CD1c-positive myeloid dendritic cell (primary cell): Measurements from ENCODE around the gene FNIP2.
A peak's percentile ranks its signal among the peaks of the same experiment; 100 is the strongest.
"Not testable (repeated sequence)": the region's sequence is repeated elsewhere in the genome, so short reads cannot be mapped to it uniquely, and the experiment has no call there.

Experiments used
- DNase-seq: peaks from one replicate; pipeline ENCODE4 v3.0.0-alpha.2; 2016; ENCODE audit errors: extremely low spot score

Gene FNIP2

GRCh38 chr4:158814636-158815330 lies 46.0 kb downstream of the FNIP2 start:
- DNase-seq: no peak

- DNase-seq: peak; percentile 64
Measured at GRCh38 chr4:158816955-158817354, 48.1 kb downstream of the FNIP2 start.

GRCh38 chr4:158817562-158818296 lies 48.9 kb downstream of the FNIP2 start:
- peak; percentile 87 for DNase-seq

GRCh38 chr4:158818560-158819140 lies 49.8 kb downstream of the FNIP2 start:
- no peak for DNase-seq

GRCh38 chr4:158819942-158820786 lies 51.3 kb downstream of the FNIP2 start:
- no peak for DNase-seq

- peak; percentile 60 for DNase-seq
Measured at GRCh38 chr4:158821228-158821971, 52.6 kb downstream of the FNIP2 start.

- DNase-seq: no peak
Measured at GRCh38 chr4:158822348-158822747, 53.5 kb downstream of the FNIP2 start.

- peak; percentile 35 for DNase-seq
Measured at GRCh38 chr4:158823461-158823873, 54.6 kb downstream of the FNIP2 start.

- no peak for DNase-seq
Measured at GRCh38 chr4:158824425-158825274, 55.8 kb downstream of the FNIP2 start.

GRCh38 chr4:158825433-158826036 lies 56.7 kb downstream of the FNIP2 start:
- no peak for DNase-seq

- DNase-seq: no peak
Measured at GRCh38 chr4:158826057-158826456, 57.2 kb downstream of the FNIP2 start.

- no peak for DNase-seq
Measured at GRCh38 chr4:158826882-158827281, 58.1 kb downstream of the FNIP2 start.

GRCh38 chr4:158827543-158827981 lies 58.7 kb downstream of the FNIP2 start:
- no peak for DNase-seq

GRCh38 chr4:158828151-158828550 lies 59.3 kb downstream of the FNIP2 start:
- DNase-seq: not testable (repeated sequence)

- DNase-seq: no peak
Measured at GRCh38 chr4:158829254-158829653, 60.4 kb downstream of the FNIP2 start.

GRCh38 chr4:158833602-158834001 lies 64.8 kb downstream of the FNIP2 start:
- no peak for DNase-seq

- DNase-seq: no peak
Measured at GRCh38 chr4:158835226-158836001, 66.6 kb downstream of the FNIP2 start.

- no peak for DNase-seq
Measured at GRCh38 chr4:158836002-158836369, 67.2 kb downstream of the FNIP2 start.

GRCh38 chr4:158836828-158837449 lies 68.1 kb downstream of the FNIP2 start:
- no peak for DNase-seq
